ENCODE data around the gene RRAD.

RRAD gene

DNA sequence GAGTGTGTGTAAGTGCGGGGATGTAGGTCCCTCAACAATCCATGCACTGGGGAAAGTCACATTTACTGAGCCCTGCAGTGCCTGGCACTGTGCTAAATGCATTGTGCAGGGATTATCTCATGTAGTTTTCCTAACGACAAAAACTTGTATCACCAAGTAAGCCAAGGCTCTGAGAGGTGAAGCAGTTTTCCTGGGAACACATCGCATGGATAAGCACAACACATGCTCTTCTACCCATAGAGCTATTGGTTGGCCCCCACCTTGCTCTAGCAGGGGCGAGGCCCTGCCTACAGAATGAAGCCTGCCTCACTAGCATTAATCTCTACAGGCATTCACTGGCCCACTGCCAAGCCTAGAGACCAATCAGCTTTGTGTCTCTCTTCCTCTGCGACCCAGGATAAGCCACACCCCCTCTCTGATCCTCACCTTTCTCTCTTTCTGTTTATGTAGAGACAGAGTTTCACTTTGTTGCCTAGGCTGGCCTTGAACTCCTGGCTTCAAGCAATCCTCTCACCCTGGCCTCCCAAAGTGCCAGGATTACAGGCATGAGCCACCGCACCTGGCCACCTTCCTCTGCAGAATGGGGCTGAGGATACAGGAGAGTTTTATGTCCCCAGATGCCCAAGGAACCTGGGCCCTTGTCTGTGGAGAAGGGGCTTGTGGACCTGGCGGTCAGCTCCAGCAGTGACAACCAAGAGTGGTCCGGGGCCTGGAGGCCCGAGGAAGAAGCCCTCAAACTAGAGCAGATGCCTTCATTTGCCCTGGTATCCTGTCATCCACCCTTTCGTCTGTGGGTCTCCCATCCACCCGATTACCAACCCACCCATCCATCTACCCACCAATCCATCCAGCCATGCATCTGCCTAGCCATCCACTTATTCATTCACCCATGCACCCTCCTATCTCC lies 19.4 kb downstream of the RRAD start:
- H3K4me1 ChIP-seq (ENCODE audit: control extremely low read depth in 1 of 4, control insufficient read depth in 4 of 4, insufficient read depth in 4 of 4, low read length in 3 of 4): no peaks in the 10 kb centered on the region
- peak in 1 of 3 donors; percentile 36 for DNase-seq
- no peak overlapping the region for H3K27ac ChIP-seq (ENCODE audit: insufficient read depth in 1 of 2, low read depth in 1 of 2, low read length in 2 of 2, poor library complexity in 1 of 2, severe bottlenecking in 2 of 2)
- no peaks in the 10 kb centered on the region for H3K9me3 ChIP-seq (ENCODE audit: control extremely low read depth in 1 of 5, control insufficient read depth in 4 of 5, insufficient read depth in 2 of 5, low read depth in 1 of 5, low read length in 4 of 5)
- H3K4me3 ChIP-seq (ENCODE audit: control insufficient read depth in 1 of 7, extremely low read depth in 1 of 7, insufficient read depth in 4 of 7, low read depth in 2 of 7, low read length in 6 of 7): no peak overlapping the region
- CTCF ChIA-PET: interaction anchor here (0.6 to 30.6 kb wide), 5 partner anchors 10 to 71 kb away, joined by 3 to 473 read pairs (median 5); partner anchors contain the start of genes CDH16 and RRAD
- 92% methylated on average over 11 of the region's 11 CpGs for WGBS (ENCODE audit: insufficient coverage)
- H3K27me3 ChIP-seq (replicated peaks in 2 of 5; ENCODE audit: control insufficient read depth in 4 of 5, insufficient read depth in 5 of 5, low read length in 4 of 5): peaks cover 0 to 7% (median 0%) of the 10 kb centered on the region in 5 experiments
- POLR2A ChIA-PET: no interaction called here
- no peaks in the 10 kb centered on the region for H3K36me3 ChIP-seq (ENCODE audit: control insufficient read depth in 4 of 4, insufficient read depth in 4 of 4, low read length in 3 of 4)

DNA sequence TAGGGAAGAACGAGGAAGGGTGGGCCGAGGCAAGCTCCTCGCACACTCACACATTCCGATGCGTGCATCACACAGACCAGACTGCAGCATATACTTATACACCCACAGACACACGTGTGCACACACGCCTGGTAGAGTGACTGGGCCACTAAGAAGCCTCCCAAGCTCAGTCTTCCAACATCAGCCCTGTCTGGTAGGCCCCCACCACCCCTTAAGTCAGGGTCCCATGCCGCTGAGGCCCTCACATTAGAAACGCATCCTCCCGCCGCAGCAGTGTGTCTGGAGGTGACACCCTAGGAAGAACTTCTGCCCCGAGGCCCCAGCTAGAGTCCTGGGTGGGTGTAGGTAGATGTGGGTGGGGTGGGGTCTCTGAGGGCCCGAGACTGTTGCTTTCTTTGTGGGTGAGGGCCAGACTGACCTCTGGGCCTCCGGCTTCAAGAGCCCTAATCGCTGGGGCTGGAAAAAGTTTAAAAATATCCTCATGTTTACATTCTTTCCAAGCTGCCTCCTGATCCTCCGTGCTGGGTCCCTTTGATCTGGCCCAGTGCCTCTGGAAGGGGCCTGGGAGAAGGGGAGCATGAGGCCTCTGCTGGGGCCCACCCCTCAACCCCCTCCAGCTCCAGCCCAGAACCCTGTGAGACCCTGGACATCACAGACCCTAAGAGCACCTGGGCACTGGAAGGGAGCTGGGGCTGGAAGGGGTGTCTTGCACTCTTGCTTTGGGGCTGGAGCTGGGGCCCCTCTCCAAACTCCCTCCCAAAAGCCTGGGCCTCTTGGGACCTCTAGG lies 20.3 kb downstream of the RRAD start:
- 98% methylated on average over 8 of the region's 16 CpGs for WGBS (ENCODE audit: insufficient coverage)
- POLR2A ChIA-PET: interaction anchor here (0.5 kb wide), 1 partner anchor 148 kb away, joined by 3 read pairs; no protein-coding TSS in a partner anchor
- no peak for DNase-seq
- peaks cover 0 to 7% (median 0%) of the 10 kb centered on the region in 5 experiments for H3K27me3 ChIP-seq (replicated peaks in 2 of 5; ENCODE audit: control insufficient read depth in 4 of 5, insufficient read depth in 5 of 5, low read length in 4 of 5)
- peaks cover 0 to 3% (median under 1%) of the 10 kb centered on the region in 4 experiments for H3K4me1 ChIP-seq (ENCODE audit: control extremely low read depth in 1 of 4, control insufficient read depth in 4 of 4, insufficient read depth in 4 of 4, low read length in 3 of 4)
- H3K9me3 ChIP-seq (ENCODE audit: control extremely low read depth in 1 of 5, control insufficient read depth in 4 of 5, insufficient read depth in 2 of 5, low read depth in 1 of 5, low read length in 4 of 5): no peaks in the 10 kb centered on the region
- H3K27ac ChIP-seq (ENCODE audit: insufficient read depth in 1 of 2, low read depth in 1 of 2, low read length in 2 of 2, poor library complexity in 1 of 2, severe bottlenecking in 2 of 2): no peak overlapping the region
- H3K4me3 ChIP-seq (ENCODE audit: control insufficient read depth in 1 of 7, extremely low read depth in 1 of 7, insufficient read depth in 4 of 7, low read depth in 2 of 7, low read length in 6 of 7): no peak overlapping the region
- no peaks in the 10 kb centered on the region for H3K36me3 ChIP-seq (ENCODE audit: control insufficient read depth in 4 of 4, insufficient read depth in 4 of 4, low read length in 3 of 4)
- CTCF ChIA-PET: interaction anchor here (0.9 to 30.6 kb wide), 6 partner anchors 9 to 70 kb away, joined by 4 to 473 read pairs (median 7); partner anchors contain the start of genes CDH16 and RRAD

DNA sequence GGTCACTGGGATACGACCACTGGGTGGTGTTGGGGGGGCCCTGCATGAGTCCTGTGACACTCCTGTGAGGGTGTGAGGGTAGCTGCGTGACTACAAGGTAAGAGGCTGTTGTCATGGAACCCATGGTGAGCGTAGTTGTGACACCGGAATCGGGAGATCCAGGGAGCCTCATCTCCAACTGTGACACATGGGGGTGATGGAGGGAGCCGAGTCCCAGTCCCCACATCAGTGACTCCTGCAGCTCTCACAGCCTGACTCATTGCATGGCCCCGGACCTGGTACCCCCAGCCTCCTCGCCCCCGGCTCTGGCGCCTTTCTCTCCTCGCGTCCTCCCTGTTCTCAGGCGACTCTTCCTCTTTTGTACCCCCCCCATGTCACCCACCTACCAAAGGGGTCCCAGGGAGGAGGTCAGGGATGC lies 20.9 kb downstream of the RRAD start:
- H3K27me3 ChIP-seq (replicated peaks in 2 of 5; ENCODE audit: control insufficient read depth in 4 of 5, insufficient read depth in 5 of 5, low read length in 4 of 5): peaks cover 0 to 7% (median 0%) of the 10 kb centered on the region in 5 experiments
- DNase-seq: no peak
- peaks cover 0 to 9% (median 2%) of the 10 kb centered on the region in 4 experiments for H3K4me1 ChIP-seq (ENCODE audit: control extremely low read depth in 1 of 4, control insufficient read depth in 4 of 4, insufficient read depth in 4 of 4, low read length in 3 of 4)
- no peaks in the 10 kb centered on the region for H3K9me3 ChIP-seq (ENCODE audit: control extremely low read depth in 1 of 5, control insufficient read depth in 4 of 5, insufficient read depth in 2 of 5, low read depth in 1 of 5, low read length in 4 of 5)
- H3K27ac ChIP-seq (ENCODE audit: insufficient read depth in 1 of 2, low read depth in 1 of 2, low read length in 2 of 2, poor library complexity in 1 of 2, severe bottlenecking in 2 of 2): no peak overlapping the region
- H3K4me3 ChIP-seq (ENCODE audit: control insufficient read depth in 1 of 7, extremely low read depth in 1 of 7, insufficient read depth in 4 of 7, low read depth in 2 of 7, low read length in 6 of 7): no peak overlapping the region
- 100% methylated on average over 4 of the region's 13 CpGs for WGBS (ENCODE audit: insufficient coverage)
- POLR2A ChIA-PET: no interaction called here
- no peaks in the 10 kb centered on the region for H3K36me3 ChIP-seq (ENCODE audit: control insufficient read depth in 4 of 4, insufficient read depth in 4 of 4, low read length in 3 of 4)
- CTCF ChIA-PET: interaction anchor here (1.0 to 30.6 kb wide), 5 partner anchors 9 to 71 kb away, joined by 3 to 473 read pairs (median 5); partner anchors contain the start of genes CDH16 and RRAD

DNA sequence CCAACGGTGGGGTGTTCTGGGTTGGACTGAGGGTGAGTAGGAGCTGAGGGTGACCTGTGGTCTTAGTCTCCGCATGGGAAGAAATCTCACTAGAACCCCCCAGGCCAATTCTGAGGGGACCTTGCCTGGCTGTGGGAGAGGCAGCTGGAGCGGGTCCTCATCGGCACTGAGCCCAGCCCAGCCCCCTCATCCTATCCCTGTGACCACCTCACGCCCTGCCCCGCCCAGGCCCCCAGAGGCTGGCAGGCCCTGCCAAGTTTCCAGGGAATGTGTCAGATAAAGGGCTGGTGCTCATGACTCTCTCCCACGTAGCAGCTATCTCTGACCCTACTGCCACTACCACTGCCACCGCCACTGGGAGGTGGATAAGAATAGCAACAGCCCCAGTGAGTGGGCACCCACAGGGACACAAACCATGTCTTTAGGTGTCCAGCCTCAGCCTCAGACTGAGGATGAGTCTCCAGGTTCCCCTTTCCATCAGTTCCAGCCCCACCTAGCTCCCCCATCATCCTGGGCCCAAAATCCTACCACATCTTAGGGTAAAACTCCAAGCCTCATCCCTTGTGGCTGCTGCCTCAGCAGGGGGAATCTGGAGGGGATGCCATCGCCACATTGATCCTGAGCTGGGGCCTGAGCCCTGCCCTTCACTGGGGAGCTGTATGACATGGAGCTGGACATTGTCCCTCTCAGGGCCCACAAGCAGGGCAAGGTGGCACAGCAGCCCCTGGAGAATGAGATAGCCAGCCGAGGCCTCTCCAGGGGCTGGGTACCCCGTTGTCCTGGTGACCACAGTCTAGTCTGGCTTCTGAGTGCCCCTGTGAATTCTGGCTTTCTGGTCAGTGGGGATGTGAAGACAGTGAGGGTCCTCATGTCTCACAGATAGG lies 21.5 kb downstream of the RRAD start:
- no peak overlapping the region for H3K4me3 ChIP-seq (ENCODE audit: control insufficient read depth in 1 of 7, extremely low read depth in 1 of 7, insufficient read depth in 4 of 7, low read depth in 2 of 7, low read length in 6 of 7)
- ChIA-PET POLR2A (no interaction called here), CTCF (interaction anchor here (1.0 to 30.6 kb wide), 7 partner anchors 8 to 71 kb away, joined by 3 to 473 read pairs (median 4); partner anchors contain the start of genes CDH16, PDP2 and RRAD)
- H3K9me3 ChIP-seq (ENCODE audit: control extremely low read depth in 1 of 5, control insufficient read depth in 4 of 5, insufficient read depth in 2 of 5, low read depth in 1 of 5, low read length in 4 of 5): no peaks in the 10 kb centered on the region
- peaks cover 0 to 7% (median 0%) of the 10 kb centered on the region in 5 experiments for H3K27me3 ChIP-seq (replicated peaks in 2 of 5; ENCODE audit: control insufficient read depth in 4 of 5, insufficient read depth in 5 of 5, low read length in 4 of 5)
- H3K4me1 ChIP-seq (ENCODE audit: control extremely low read depth in 1 of 4, control insufficient read depth in 4 of 4, insufficient read depth in 4 of 4, low read length in 3 of 4): peaks cover 0 to 10% (median 2%) of the 10 kb centered on the region in 4 experiments
- no peak overlapping the region for H3K27ac ChIP-seq (ENCODE audit: insufficient read depth in 1 of 2, low read depth in 1 of 2, low read length in 2 of 2, poor library complexity in 1 of 2, severe bottlenecking in 2 of 2)
- H3K36me3 ChIP-seq (ENCODE audit: control insufficient read depth in 4 of 4, insufficient read depth in 4 of 4, low read length in 3 of 4): no peaks in the 10 kb centered on the region
- WGBS (ENCODE audit: insufficient coverage): 96% methylated on average over 9 of the region's 11 CpGs
- no peak for DNase-seq

DNA sequence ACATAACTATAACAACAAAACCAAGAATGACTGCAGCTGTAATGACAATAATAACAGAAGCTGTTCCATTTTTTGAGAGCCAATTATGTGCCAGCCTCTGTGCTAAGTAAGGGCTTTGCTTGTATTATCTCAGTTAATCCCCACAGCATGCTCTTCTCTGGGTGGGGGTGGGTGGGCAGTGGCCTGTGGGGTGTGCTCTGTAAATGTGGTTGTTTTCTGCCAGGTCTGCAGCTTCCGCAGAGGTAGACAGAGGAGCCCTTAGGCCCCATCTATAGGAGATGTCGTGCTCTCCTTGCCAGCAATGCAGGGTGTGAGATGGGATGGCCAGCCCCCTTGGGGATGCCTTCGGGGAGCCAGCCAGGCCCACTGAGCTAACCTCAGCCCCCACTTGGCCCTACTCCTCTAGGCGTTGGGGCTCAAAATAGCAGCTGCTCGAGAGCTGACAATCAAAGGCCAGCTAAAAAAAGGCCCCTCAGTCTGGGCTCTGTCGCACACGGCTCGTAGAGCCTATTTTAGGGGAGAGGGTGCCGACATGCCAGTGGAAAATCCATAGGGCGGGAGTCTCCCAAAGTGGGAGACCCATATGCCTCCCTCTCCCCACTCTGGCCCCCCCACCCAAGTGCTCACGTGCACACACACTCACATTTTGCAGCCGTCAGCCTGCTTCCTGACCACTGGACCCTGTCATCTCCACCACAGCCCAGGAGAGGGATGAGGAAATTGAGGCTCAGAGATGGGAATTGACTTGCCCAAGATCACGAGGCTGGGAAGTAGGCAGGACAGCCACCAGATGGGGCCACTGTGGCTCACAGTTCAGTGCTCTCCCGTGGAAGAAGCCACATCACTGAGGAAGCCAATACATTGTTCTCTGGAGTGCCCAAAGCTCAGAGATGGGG lies 22.4 kb downstream of the RRAD start:
- POLR2A ChIA-PET: no interaction called here
- no peaks in the 10 kb centered on the region for H3K9me3 ChIP-seq (ENCODE audit: control extremely low read depth in 1 of 5, control insufficient read depth in 4 of 5, insufficient read depth in 2 of 5, low read depth in 1 of 5, low read length in 4 of 5)
- H3K27ac ChIP-seq (ENCODE audit: insufficient read depth in 1 of 2, low read depth in 1 of 2, low read length in 2 of 2, poor library complexity in 1 of 2, severe bottlenecking in 2 of 2): no peak overlapping the region
- DNase-seq: no peak
- H3K4me1 ChIP-seq (ENCODE audit: control extremely low read depth in 1 of 4, control insufficient read depth in 4 of 4, insufficient read depth in 4 of 4, low read length in 3 of 4): peaks cover 0 to 10% (median 2%) of the 10 kb centered on the region in 4 experiments
- H3K36me3 ChIP-seq (ENCODE audit: control insufficient read depth in 4 of 4, insufficient read depth in 4 of 4, low read length in 3 of 4): no peaks in the 10 kb centered on the region
- H3K27me3 ChIP-seq (replicated peaks in 2 of 5; ENCODE audit: control insufficient read depth in 4 of 5, insufficient read depth in 5 of 5, low read length in 4 of 5): peaks cover 0 to 5% (median 0%) of the 10 kb centered on the region in 5 experiments
- 70% methylated on average over 4 of the region's 14 CpGs for WGBS (ENCODE audit: insufficient coverage)
- CTCF ChIA-PET: interaction anchor here (1.3 to 30.6 kb wide), 5 partner anchors 7 to 29 kb away, joined by 3 to 473 read pairs (median 6); partner anchors contain the start of genes CDH16, PDP2 and RRAD
- no peak overlapping the region for H3K4me3 ChIP-seq (ENCODE audit: control insufficient read depth in 1 of 7, extremely low read depth in 1 of 7, insufficient read depth in 4 of 7, low read depth in 2 of 7, low read length in 6 of 7)
